HG02763 (cell line): ENCODE results near the gene URI1.
A peak's percentile ranks its signal among the peaks of the same experiment; 100 is the strongest.
"Not testable (repeated sequence)": the region's sequence is repeated elsewhere in the genome, so short reads cannot be mapped to it uniquely, and the experiment has no call there.

Source experiments
- ATAC-seq: cut with Tn5 transposase; IDR thresholded peaks from one replicate; pipeline ENCODE4 v1.9.1; 2021; ENCODE audit warnings: mild to moderate bottlenecking, moderate library complexity; ENCODE audit not compliant: unreplicated experiment

Gene URI1

GRCh38 chr19:29940971-29941585, 961 bp upstream of the URI1 start:
- no peak for ATAC-seq

- peak; percentile 68 for ATAC-seq
Observed at GRCh38 chr19:29942404-29943261, 594 bp downstream of the URI1 start.

GRCh38 chr19:29943615-29944014, 1.6 kb downstream of the URI1 start:
- no peak for ATAC-seq

- ATAC-seq: no peak
Observed at GRCh38 chr19:29944390-29945012, 2.5 kb downstream of the URI1 start.

GRCh38 chr19:29945017-29945416, 3.0 kb downstream of the URI1 start:
- ATAC-seq: no peak

- ATAC-seq: no peak
Observed at GRCh38 chr19:29945433-29945832, 3.4 kb downstream of the URI1 start.

- no peak for ATAC-seq
Observed at GRCh38 chr19:29946645-29947044, 4.6 kb downstream of the URI1 start.

- ATAC-seq: no peak
Observed at GRCh38 chr19:29947871-29948270, 5.8 kb downstream of the URI1 start.

GRCh38 chr19:29948759-29949470, 6.9 kb downstream of the URI1 start:
- not testable (repeated sequence) for ATAC-seq

GRCh38 chr19:29952177-29952576, 10.1 kb downstream of the URI1 start:
- ATAC-seq: no peak

- ATAC-seq: no peak
Observed at GRCh38 chr19:29952646-29953045, 10.6 kb downstream of the URI1 start.

GRCh38 chr19:29953352-29954247, 11.6 kb downstream of the URI1 start:
- ATAC-seq: no peak

GRCh38 chr19:29956855-29957254, 14.8 kb downstream of the URI1 start:
- ATAC-seq: no peak

- no peak for ATAC-seq
Observed at GRCh38 chr19:29961311-29961710, 19.3 kb downstream of the URI1 start.

- ATAC-seq: no peak
Observed at GRCh38 chr19:29962793-29963192, 20.8 kb downstream of the URI1 start.

- ATAC-seq: no peak
Observed at GRCh38 chr19:29963576-29963975, 21.5 kb downstream of the URI1 start.

GRCh38 chr19:29964171-29964570, 22.1 kb downstream of the URI1 start:
- ATAC-seq: no peak

- no peak for ATAC-seq
Observed at GRCh38 chr19:29965492-29965891, 23.5 kb downstream of the URI1 start.

GRCh38 chr19:29966142-29966541, 24.1 kb downstream of the URI1 start:
- ATAC-seq: not testable (repeated sequence)

GRCh38 chr19:29966588-29967249, 24.7 kb downstream of the URI1 start:
- peak; percentile 54 for ATAC-seq
